Esophagus squamous epithelium (tissue), 5 donors: ENCODE measurements around the gene RREB1. TPM values are rescaled to one million over a fixed set of nuclear protein-coding genes. Genes with fewer than 3 reads are reported as not detected.

Experiments used
- DNase-seq: peaks from one replicate; lab custom pipeline; 2025; lab: John Stamatoyannopoulos, UW
- H3K27ac ChIP-seq, 4 donors: fragments of 200-600 bp; sonication (generic); one replicate each; pipeline ENCODE4 v1.5.1; 2016 to 2019; ENCODE audit warnings: mild to moderate bottlenecking in 1 of 4
- H3K27me3 ChIP-seq, 4 donors: fragments of 200-600 bp; sonication (generic); 1 replicate in 3 of 4; 2 replicates in 1 of 4; pipeline versions ENCODE4 v1.5.1 to v1.6.0; 2017 to 2021; ENCODE audit warnings: antibody characterized with exemption in 1 of 4
- H3K36me3 ChIP-seq, 3 donors: fragments of 200-600 bp; sonication (generic); one replicate each; pipeline ENCODE4 v1.5.1; 2016 to 2019
- H3K4me1 ChIP-seq, 3 donors: fragments of 200-600 bp; sonication (generic); one replicate each; pipeline ENCODE4 v1.5.1; 2017 to 2019
- H3K4me3 ChIP-seq, 4 donors: fragments of 200-600 bp; sonication (generic); 1 replicate in 3 of 4; 2 replicates in 1 of 4; pipeline ENCODE4 v1.5.1; 2016 to 2019; ENCODE audit warnings: mild to moderate bottlenecking in 2 of 4, moderate library complexity in 1 of 4
- H3K9me3 ChIP-seq, 3 donors: fragments of 200-600 bp; sonication (generic); one replicate each; pipeline ENCODE4 v1.5.1; 2016 to 2019
- CTCF ChIP-seq, 6 experiments: fragments of 450-650 bp in 4 of 6; fragments of 200-600 bp in 2 of 6; sonication (generic) in 2 of 6; IDR thresholded peaks; one replicate each; pipeline ENCODE4 v1.5.1; 2016 to 2019; ENCODE audit warnings: antibody characterized with exemption in 6 of 6, mild to moderate bottlenecking in 4 of 6, moderate library complexity in 4 of 6
- POLR2A ChIP-seq, 4 donors: fragments of 450-650 bp; IDR thresholded peaks; one replicate each; pipeline ENCODE4 v1.6.1; 2017; ENCODE audit warnings: antibody characterized with exemption in 4 of 4, mild to moderate bottlenecking in 4 of 4, moderate library complexity in 3 of 4
- WGBS, 2 donors: methylation state at CpG; one replicate each; pipeline ENCODE4 v1.1.5; 2018; 5-methylcytosine and 5-hydroxymethylcytosine counted together
- intact Hi-C: fragments of 100-400 bp; cut with DNase I; formaldehyde crosslinking; loops from one replicate; pipeline ENCODE4 v1.15.0; 2022
- total RNA-seq, 4 donors: library from RNA; depleted of rRNA; stranded (reverse); fragments of >200 nt; gene quantifications; one replicate each; pipeline ENCODE4 v1.1.0, GENCODE V29; 2016
- donor health status: DM: yes; HTN: yes; CAD: no.

RREB1 gene
- total RNA-seq, 4 donors from 2014 or later = 41.7 to 79.6 (median 57.5) TPM

- H3K27me3 ChIP-seq = no peaks in the 10 kb centered on the region
- peak; percentile 28 for DNase-seq
- peaks cover 48 to 97% (median 62%) of the 10 kb centered on the region in 3 donors for H3K4me1 ChIP-seq
- H3K36me3 ChIP-seq = no peaks in the 10 kb centered on the region
- H3K9me3 ChIP-seq = no peaks in the 10 kb centered on the region
- TF ChIP-seq CTCF (IDR thresholded peaks at IDR 0.05) (no peak), POLR2A (IDR thresholded peaks at IDR 0.05) (peak in 2 of 4 donors; percentile 70 to 75)
- 8 to 14% methylated on average over 11 to 13 of the region's 67 CpGs for WGBS, 2 donors
- intact Hi-C loops = no loop called here
- peak overlapping the region; percentile 94 to 98 (median 96) for H3K27ac ChIP-seq
- H3K4me3 ChIP-seq = peak overlapping the region; percentile 67 to 77 (median 72)
These were observed 33.0 kb downstream of the RREB1 start for GRCh38 chr6:7140631-7141378.

- H3K4me3 ChIP-seq = peak overlapping the region in 1 of 4 donors; percentile 67
- H3K36me3 ChIP-seq = no peaks in the 10 kb centered on the region
- no peak for DNase-seq
- WGBS, 2 donors = 95 to 97% methylated on average over 17 to 19 of the region's 25 CpGs
- peak overlapping the region; percentile 94 to 98 (median 96) for H3K27ac ChIP-seq
- H3K4me1 ChIP-seq = peaks cover 55 to 97% (median 70%) of the 10 kb centered on the region in 3 donors
- intact Hi-C loops = no loop called here
- H3K9me3 ChIP-seq = no peaks in the 10 kb centered on the region
- TF ChIP-seq CTCF (IDR thresholded peaks at IDR 0.05) = no peak
- TF ChIP-seq POLR2A (IDR thresholded peaks at IDR 0.05) = no peak
- H3K27me3 ChIP-seq = no peaks in the 10 kb centered on the region
These were observed 34.6 kb downstream of the RREB1 start for GRCh38 chr6:7142228-7142801.

- no peak for TF ChIP-seq POLR2A (IDR thresholded peaks at IDR 0.05)
- TF ChIP-seq CTCF (IDR thresholded peaks at IDR 0.05) = no peak
- Histone ChIP-seq H3K4me3 (no peak overlapping the region), H3K27me3 (no peaks in the 10 kb centered on the region), H3K27ac (peak overlapping the region; percentile 15 to 98 (median 96)), H3K9me3 (no peaks in the 10 kb centered on the region), H3K36me3 (no peaks in the 10 kb centered on the region), H3K4me1 (peaks cover 52 to 97% (median 71%) of the 10 kb centered on the region in 3 donors)
- no peak for DNase-seq
- 62 to 76% methylated on average over 6 of the region's 6 CpGs for WGBS, 2 donors
- intact Hi-C loops = no loop called here
These were observed 35.2 kb downstream of the RREB1 start for GRCh38 chr6:7142918-7143475.

- no peak for DNase-seq
- Histone ChIP-seq H3K4me3 (no peak overlapping the region), H3K27me3 (no peaks in the 10 kb centered on the region), H3K36me3 (no peaks in the 10 kb centered on the region), H3K4me1 (peaks cover 52 to 97% (median 71%) of the 10 kb centered on the region in 3 donors), H3K9me3 (no peaks in the 10 kb centered on the region), H3K27ac (peak overlapping the region; percentile 15 to 98 (median 96))
- WGBS, 2 donors = 56 to 68% methylated on average over 7 of the region's 7 CpGs
- intact Hi-C loops = no loop called here
- no peak for TF ChIP-seq CTCF (IDR thresholded peaks at IDR 0.05)
- TF ChIP-seq POLR2A (IDR thresholded peaks at IDR 0.05) = no peak
These were observed 35.8 kb downstream of the RREB1 start for GRCh38 chr6:7143476-7143974.
